LNCAP (cell line): ENCODE data around the gene BAZ1B.

Source experiments
- CTCF ChIP-seq: fragments of 450-650 bp; IDR thresholded peaks from 2 replicates; pipeline ENCODE4 v1.5.1; 2017; ENCODE audit warnings: mild to moderate bottlenecking

Gene BAZ1B

DNA sequence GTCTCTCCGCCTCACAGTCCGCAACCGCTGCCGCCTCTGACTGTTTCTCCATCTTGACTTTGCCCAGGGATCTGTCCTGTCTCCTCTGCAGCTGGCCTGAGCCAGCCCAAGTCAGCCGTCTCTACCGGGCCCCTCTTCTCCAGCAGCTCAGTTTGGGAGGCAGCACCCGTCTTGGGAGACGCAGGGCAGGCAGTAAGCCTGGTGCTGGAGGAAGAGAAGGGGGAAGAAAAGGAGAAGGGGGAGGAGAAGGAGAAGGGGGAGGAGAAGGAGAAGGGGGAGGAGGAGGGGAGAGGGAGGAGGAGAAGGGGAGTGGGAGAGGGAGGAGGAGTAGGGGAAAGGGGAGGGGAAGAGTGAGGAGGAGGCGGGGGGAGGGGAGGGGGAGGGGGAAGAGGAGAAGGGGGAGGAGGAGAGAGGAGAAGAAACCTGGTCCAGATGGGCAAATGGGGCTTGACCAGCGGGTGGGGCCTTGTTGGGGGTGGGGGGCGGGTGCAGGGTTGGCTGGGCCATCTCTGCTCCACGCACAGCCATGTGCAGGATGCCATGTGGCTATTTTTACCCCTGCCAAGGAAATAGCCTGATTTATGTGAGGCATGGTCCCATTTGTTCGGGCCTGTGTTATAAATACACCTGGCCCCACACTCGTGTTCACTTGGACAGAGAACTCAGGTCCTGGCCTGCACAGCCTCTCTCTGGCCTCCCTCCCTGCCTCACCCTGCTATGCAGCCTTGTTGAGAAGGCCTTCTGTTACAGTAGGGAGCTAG is 124.4 kb downstream of the BAZ1B start:
- no peak for TF ChIP-seq CTCF

DNA sequence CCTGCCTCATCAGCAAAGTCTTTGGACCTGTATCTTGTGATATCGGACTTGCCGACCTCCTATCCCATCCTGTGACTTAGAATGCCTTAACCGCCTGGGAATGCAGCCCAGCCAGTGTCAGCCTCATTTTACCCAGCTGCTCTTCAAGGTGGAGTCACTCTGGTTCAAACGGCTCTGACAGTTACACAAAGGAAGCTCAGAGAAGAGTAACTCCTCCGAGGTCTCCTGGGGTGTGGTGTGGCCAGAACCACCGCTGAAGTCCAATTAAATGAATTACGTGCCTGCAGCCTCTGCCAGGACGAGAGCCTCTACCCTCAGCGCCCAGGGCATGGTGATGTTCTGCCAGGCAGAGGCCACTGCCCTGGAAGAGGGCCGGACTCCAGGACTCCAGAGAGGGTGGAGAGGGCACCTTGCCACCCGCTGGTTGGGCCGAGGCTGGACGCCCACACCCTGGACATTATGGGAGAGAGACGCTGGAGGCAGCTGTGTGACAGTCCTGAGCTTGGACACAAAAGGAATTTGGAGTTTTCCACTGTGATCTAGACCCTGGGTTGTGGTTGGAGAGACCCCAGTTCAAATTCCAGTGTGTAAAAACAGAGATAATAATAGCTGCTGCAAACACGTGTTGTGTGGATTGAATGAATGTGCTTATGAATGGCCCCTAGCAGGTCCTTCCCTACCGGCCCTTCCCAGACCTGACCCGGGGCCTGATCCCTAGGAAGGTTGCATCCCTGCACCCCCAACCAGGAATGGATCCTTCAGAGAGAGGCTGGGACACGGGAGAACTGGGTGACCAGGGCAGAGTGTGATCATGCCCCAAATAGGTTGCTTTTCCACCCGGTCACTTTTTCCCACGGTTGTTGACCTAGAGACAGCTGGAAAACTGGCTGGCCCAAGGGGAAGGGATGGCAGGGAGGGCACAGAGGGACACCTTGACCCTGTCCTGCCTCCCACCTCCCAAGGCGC is 126.3 kb downstream of the BAZ1B start:
- TF ChIP-seq CTCF = no peak

DNA sequence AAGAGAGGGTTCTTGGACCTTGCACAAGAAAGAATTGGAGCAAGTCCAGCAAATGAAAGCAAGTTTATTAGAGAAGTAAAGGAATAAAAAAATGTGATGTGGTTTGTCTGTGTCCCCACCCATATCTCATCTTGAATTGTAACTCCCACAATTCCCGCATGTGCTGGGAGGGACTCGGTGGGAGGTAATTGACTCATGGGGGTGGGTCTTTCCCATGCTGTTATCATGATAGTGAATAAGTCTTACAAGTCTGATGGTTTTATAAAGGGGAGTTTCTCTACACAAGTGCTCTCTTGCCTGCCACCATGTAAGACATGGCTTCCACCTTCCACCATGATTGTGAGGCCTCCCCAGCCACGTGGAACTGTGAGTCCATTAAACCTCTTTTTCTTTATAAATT is 127.7 kb downstream of the BAZ1B start:
- no peak for TF ChIP-seq CTCF

- TF ChIP-seq CTCF = no peak
Observed at GRCh38 chr7:73391396-73391795, 130.7 kb downstream of the BAZ1B start.
